Epithelial cell of proximal tubule (primary cell): ENCODE results near the gene ZBED4. TPM values are rescaled to one million over a fixed set of nuclear protein-coding genes. Genes with fewer than 3 reads are reported as not detected.
"Not testable (repeated sequence)": the region's sequence is repeated elsewhere in the genome, so short reads cannot be mapped to it uniquely, and the experiment has no call there.

ENCODE experiments used
- DNase-seq: peaks from one replicate; pipeline ENCODE4 v3.0.0-alpha.2; 2011; ENCODE audit warnings: low read depth
- H3K4me3 ChIP-seq: 2 replicates; pipeline ENCODE4 v1.5.1; 2011; ENCODE audit warnings: low read depth, mild to moderate bottlenecking, low read length
- CTCF ChIP-seq: conservative IDR thresholded peaks from 2 replicates; pipeline ENCODE4 v1.5.1; 2012; ENCODE audit warnings: low read depth, mild to moderate bottlenecking, low read length
- total RNA-seq: library from RNA; depleted of rRNA; stranded (reverse); fragments of >200 nt; gene quantifications from 2 replicates; pipeline ENCODE4 v1.2.3, GENCODE V29; 2015

ZBED4 gene
- total RNA-seq, 1 donor from 2014 or later, result 14.5 TPM

- peak overlapping the region; percentile 45 for H3K4me3 ChIP-seq
- no peak for TF ChIP-seq CTCF
- DNase-seq, result no peak
These were observed 4.3 kb upstream of the ZBED4 start for GRCh38 chr22:49849161-49850020.

DNA sequence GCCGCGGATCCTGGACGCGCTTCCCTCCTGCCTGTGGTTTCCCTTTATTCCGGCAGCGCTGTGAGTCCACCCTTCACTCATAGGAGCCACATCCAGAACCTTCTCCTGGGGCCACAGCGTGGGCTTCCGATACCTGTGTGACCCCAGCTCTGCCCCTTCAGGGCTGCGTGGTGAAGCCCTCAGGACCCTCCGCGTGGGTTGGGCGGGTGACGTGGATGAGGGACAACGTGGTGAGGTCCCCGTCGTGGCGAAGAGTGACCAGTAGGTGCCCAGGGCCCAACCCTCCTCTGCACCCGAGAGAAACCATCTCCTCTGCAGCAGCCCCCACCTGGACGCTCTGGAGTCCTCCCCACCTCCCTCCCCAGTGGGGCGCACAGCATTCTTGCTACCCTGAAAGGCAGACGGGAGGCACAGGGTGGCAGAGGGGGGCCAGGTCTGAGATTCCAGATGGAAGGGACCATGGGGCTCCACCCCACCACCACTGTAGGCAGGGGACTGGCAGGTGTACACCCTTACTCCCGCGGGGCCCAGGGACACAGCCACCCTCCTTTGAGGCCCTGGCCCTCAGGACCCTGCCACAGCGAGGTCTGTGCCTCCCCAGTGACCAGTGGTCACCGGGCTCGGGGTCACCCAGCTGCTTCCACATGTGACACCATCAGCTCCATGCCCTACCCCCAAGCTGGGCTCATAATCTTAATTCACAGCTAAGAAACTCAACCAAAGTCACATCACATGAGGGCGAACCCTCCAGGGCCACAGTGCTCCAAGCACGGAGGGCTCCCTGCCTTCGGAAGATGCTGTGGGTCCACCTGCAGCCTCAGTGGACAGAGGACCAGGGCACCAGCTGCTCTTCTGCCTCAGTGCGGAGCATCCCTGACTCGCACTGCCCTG is 3.4 kb upstream of the ZBED4 start:
- TF ChIP-seq CTCF, result no peak

DNA sequence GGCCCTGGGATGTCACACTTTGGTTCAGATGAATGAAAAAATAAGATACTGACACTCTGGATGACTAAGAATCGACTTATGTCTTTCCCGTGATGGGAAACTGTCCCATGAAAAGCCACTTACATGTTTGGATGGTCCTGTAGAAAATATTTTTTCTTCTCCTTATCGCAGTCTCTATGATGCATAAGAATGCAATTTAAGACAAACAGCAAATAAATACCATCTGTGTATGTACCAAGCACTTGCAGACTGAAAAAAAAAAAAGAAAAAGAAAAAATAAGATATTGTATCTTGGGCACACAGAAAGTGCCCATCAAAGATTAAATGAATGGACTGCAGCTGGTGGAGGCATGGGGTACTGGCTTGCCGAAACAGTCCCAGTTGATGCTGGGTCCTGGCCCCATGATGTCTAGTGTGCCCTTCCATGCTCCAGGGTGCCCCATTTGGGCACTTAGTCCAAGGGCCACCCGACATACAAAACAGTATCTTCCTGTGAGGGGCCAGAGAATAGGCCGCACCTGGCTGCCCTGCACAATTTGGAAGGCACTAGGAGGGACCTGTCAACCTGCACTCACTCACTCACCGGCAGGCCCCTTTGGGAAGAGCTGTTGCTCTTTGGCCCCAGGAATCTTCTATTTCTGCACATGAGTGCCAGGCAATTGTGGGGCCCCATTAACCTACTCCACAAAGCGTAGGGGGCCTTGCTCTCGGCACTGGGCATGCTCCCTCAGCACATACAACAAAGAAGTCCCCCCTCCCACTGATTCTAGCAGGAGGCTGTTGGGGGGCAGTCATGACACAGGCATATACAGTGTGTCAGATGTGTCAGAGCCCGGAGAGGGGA is 2.5 kb upstream of the ZBED4 start:
- no peak for TF ChIP-seq CTCF
- H3K4me3 ChIP-seq, result no peak overlapping the region
- DNase-seq, result no peak

More for the DNA sequence above, 3.4 kb upstream of the ZBED4 start:
- DNase-seq, result no peak
- no peak overlapping the region for H3K4me3 ChIP-seq

GRCh38 chr22:49852568-49852897 is 1.1 kb upstream of the ZBED4 start:
- peak overlapping the region; percentile 84 for H3K4me3 ChIP-seq

DNA sequence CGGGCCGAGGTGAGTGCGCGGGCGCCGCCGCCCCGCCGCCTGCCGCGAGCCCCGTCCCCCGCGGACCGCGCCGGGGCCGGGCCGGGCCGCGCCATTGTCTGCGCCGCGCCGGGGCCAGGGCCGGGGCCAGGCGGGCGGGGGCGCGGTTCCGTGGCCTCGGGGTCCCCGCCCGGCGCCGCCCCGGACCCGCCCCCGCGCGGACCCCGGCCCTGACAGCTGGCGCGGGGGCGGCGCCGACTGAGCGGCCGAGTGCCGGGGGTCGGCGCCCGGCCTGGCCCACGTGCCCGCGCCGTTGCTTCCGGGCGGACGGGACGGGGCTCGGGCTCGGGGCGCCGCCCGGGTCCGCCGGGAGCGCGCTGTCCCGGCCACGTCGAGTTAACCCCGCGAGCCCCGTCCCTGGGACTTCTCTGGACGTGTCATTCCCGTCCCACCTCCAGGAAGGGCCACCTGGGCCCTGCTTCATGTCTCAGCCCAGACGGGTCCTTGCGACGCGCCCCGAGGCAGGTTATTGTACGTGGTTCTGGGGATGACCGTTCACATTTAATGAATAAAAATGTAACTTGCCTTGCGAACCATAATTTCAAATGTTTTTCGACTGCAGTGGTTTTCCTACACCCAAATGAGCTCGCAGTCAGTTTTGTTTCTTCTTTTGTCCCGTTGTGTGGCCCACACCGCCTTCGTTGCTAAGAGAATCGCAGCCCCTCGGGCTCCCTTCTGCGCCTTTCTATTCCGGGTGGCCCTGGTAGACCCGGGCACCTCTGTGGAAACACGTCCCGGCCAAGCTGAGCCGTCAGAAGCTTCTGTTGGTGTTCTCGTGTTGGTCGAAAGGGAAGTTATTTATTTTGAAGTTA is 562 bp downstream of the ZBED4 start:
- no peak for DNase-seq
- no peak for TF ChIP-seq CTCF
- H3K4me3 ChIP-seq, result peak overlapping the region; percentile 87

More at GRCh38 chr22:49852568-49852897, 1.1 kb upstream of the ZBED4 start:
- not testable (repeated sequence) for DNase-seq

- TF ChIP-seq CTCF, result no peak
- peak overlapping the region; percentile 87 for H3K4me3 ChIP-seq
- no peak for DNase-seq
These were observed 1.7 kb downstream of the ZBED4 start for GRCh38 chr22:49855251-49855911.
